Mammary epithelial cell (primary cell): ENCODE data around the gene SCLY.
"Not testable (repeated sequence)": the region's sequence is repeated elsewhere in the genome, so short reads cannot be mapped to it uniquely, and the experiment has no call there.

Experiments used
- CTCF ChIP-seq, 2 donors: IDR thresholded peaks in 1 of 2; conservative IDR thresholded peaks in 1 of 2; 2 replicates each; pipeline ENCODE4 v1.5.1; 2011 to 2012; ENCODE audit warnings: inconsistent platforms in 2 of 2, low read length in 2 of 2, mild to moderate bottlenecking in 2 of 2, control low read depth in 1 of 2, low read depth in 1 of 2; ENCODE audit not compliant: insufficient read depth in 1 of 2; ENCODE audit errors: extremely low read depth in 1 of 2
- EZH2 ChIP-seq: IDR thresholded peaks from 2 replicates; pipeline ENCODE4 v1.6.1; 2012; ENCODE audit warnings: low read length, inconsistent platforms, borderline replicate concordance

- TF ChIP-seq CTCF (conservative IDR thresholded peaks at IDR 0.05 in 1 of 2, IDR thresholded peaks at IDR 0.05 in 1 of 2; ENCODE audit: extremely low read depth in 1 of 2, insufficient read depth in 1 of 2, low read depth in 1 of 2, low read length in 2 of 2); EZH2: not testable (repeated sequence)
These were observed 54.9 kb downstream of the SCLY start for GRCh38 chr2:238115709-238116108.
